HEK293 (cell line): ENCODE measurements around the gene NYAP2.

Source experiments
- CTCF ChIA-PET: fragments of 350-600 bp; formaldehyde crosslinking; extraction: SDS; loops from one replicate; lab custom pipeline; 2021; ENCODE audit warnings: antibody characterized with exemption; lab: Yijun Ruan, JAX
- POLR2A ChIA-PET: fragments of 300-600 bp; formaldehyde crosslinking; extraction: SDS; loops from one replicate; lab custom pipeline; 2020; ENCODE audit warnings: antibody characterized with exemption, inconsistent platforms; lab: Yijun Ruan, JAX
- H3K27ac ChIP-seq: fragments of 200-500 bp; sonication (Bioruptor generic); 2 replicates; pipeline ENCODE4 v1.5.1; 2014; ENCODE audit warnings: low read depth, low read length, control low read depth, inconsistent platforms; ENCODE audit errors: extremely low read depth
- H3K36me3 ChIP-seq, 2 experiments: fragments of 200-500 bp in 1 of 2; sonication (Bioruptor generic) in 1 of 2; 1 replicate in 1 of 2; 2 replicates in 1 of 2; pipeline ENCODE4 v1.5.1; 2014 to 2017; ENCODE audit warnings: inconsistent platforms in 2 of 2, low read length in 2 of 2; ENCODE audit not compliant: control insufficient read depth in 2 of 2, insufficient read depth in 1 of 2
- H3K4me1 ChIP-seq: fragments of 200-500 bp; sonication (Bioruptor generic); 2 replicates; pipeline ENCODE4 v1.5.1; 2014; ENCODE audit warnings: mild to moderate bottlenecking, low read length, inconsistent platforms; ENCODE audit not compliant: control insufficient read depth, insufficient read depth
- H3K4me3 ChIP-seq: 2 replicates; pipeline ENCODE4 v1.5.1; 2011; ENCODE audit warnings: low read depth, mild to moderate bottlenecking, control low read depth, low read length, moderate library complexity
- H3K9me3 ChIP-seq: fragments of 200-500 bp; sonication (Bioruptor generic); 2 replicates; pipeline ENCODE4 v1.5.1; 2014; ENCODE audit warnings: low read depth, low read length, inconsistent platforms; ENCODE audit not compliant: control insufficient read depth, insufficient read depth
- GLI4 ChIP-seq: fragments of 450-650 bp; formaldehyde crosslinking; IDR thresholded peaks from 2 replicates; pipeline ENCODE4 v1.5.1; 2016; ENCODE audit warnings: missing biosample characterization, missing genetic modification characterization
- KLF16 ChIP-seq: fragments of 450-650 bp; formaldehyde crosslinking; IDR thresholded peaks from 2 replicates; pipeline ENCODE4 v1.5.1; 2017; ENCODE audit warnings: missing biosample characterization, missing genetic modification characterization
- KLF9 ChIP-seq: fragments of 450-650 bp; formaldehyde crosslinking; IDR thresholded peaks from 2 replicates; pipeline ENCODE4 v1.5.1; 2016; ENCODE audit warnings: missing biosample characterization, missing genetic modification characterization, low read depth
- MEIS1 ChIP-seq: sonication (generic); formaldehyde crosslinking; IDR thresholded peaks from 2 replicates; pipeline ENCODE4 v1.8.1; 2022; ENCODE audit warnings: missing genetic modification reagents, mild to moderate bottlenecking, borderline replicate concordance
- REPIN1 ChIP-seq: fragments of 450-650 bp; formaldehyde crosslinking; IDR thresholded peaks from 2 replicates; pipeline ENCODE4 v1.5.1; 2017; ENCODE audit warnings: missing biosample characterization, missing genetic modification characterization, low read depth
- SP2 ChIP-seq: fragments of 450-650 bp; formaldehyde crosslinking; IDR thresholded peaks from 2 replicates; pipeline ENCODE4 v1.5.1; 2016; ENCODE audit warnings: missing biosample characterization, missing genetic modification characterization
- SP7 ChIP-seq: fragments of 450-650 bp; formaldehyde crosslinking; IDR thresholded peaks from 2 replicates; pipeline ENCODE4 v1.5.1; 2016; ENCODE audit warnings: missing biosample characterization, missing genetic modification characterization
- TRIM28 ChIP-seq: IDR thresholded peaks from 2 replicates; pipeline ENCODE4 v1.6.1; 2011; ENCODE audit warnings: low read length, control low read depth, borderline replicate concordance
- ZBTB11 ChIP-seq: fragments of 450-650 bp; formaldehyde crosslinking; conservative IDR thresholded peaks from 2 replicates; pipeline ENCODE4 v1.5.1; 2016; ENCODE audit warnings: low read depth, missing biosample characterization, missing genetic modification characterization
- ZBTB48 ChIP-seq: fragments of 450-650 bp; formaldehyde crosslinking; IDR thresholded peaks from 2 replicates; pipeline ENCODE4 v1.5.1; 2016; ENCODE audit warnings: missing biosample characterization, missing genetic modification characterization
- ZNF175 ChIP-seq: fragments of 450-650 bp; formaldehyde crosslinking; IDR thresholded peaks from 2 replicates; pipeline ENCODE4 v1.5.1; 2016; ENCODE audit warnings: missing biosample characterization, missing genetic modification characterization
- ZNF394 ChIP-seq: fragments of 450-650 bp; formaldehyde crosslinking; IDR thresholded peaks from 2 replicates; pipeline ENCODE4 v1.5.1; 2016; ENCODE audit warnings: missing biosample characterization, missing genetic modification characterization, mild to moderate bottlenecking, moderate library complexity, borderline replicate concordance
- ZNF426 ChIP-seq: fragments of 450-650 bp; formaldehyde crosslinking; IDR thresholded peaks from 2 replicates; pipeline ENCODE4 v1.5.1; 2017; ENCODE audit warnings: missing biosample characterization, missing genetic modification characterization, mild to moderate bottlenecking, inconsistent platforms, moderate library complexity
- ZNF433 ChIP-seq: fragments of 450-650 bp; formaldehyde crosslinking; IDR thresholded peaks from 2 replicates; pipeline ENCODE4 v1.5.1; 2016; ENCODE audit warnings: missing biosample characterization, missing genetic modification characterization, low read depth
- ZNF48 ChIP-seq: fragments of 450-650 bp; formaldehyde crosslinking; IDR thresholded peaks from 2 replicates; pipeline ENCODE4 v1.5.1; 2016; ENCODE audit warnings: missing biosample characterization, missing genetic modification characterization
- ZNF530 ChIP-seq: fragments of 450-650 bp; formaldehyde crosslinking; IDR thresholded peaks from 2 replicates; pipeline ENCODE4 v1.5.1; 2016; ENCODE audit warnings: low read depth, missing biosample characterization, missing genetic modification characterization
- ZNF629 ChIP-seq: fragments of 450-650 bp; formaldehyde crosslinking; IDR thresholded peaks from 2 replicates; pipeline ENCODE4 v1.5.1; 2017; ENCODE audit warnings: missing biosample characterization, missing genetic modification characterization
- ZNF776 ChIP-seq: fragments of 450-650 bp; formaldehyde crosslinking; IDR thresholded peaks from 2 replicates; pipeline ENCODE4 v1.5.0; 2017; ENCODE audit warnings: missing biosample characterization, missing genetic modification characterization, borderline replicate concordance
- ZNF843 ChIP-seq: fragments of 450-650 bp; formaldehyde crosslinking; IDR thresholded peaks from 2 replicates; pipeline ENCODE4 v1.5.1; 2016; ENCODE audit warnings: missing biosample characterization, missing genetic modification characterization
- TF ChIP-seq, protein P1 (sequence below): fragments of 450-650 bp; formaldehyde crosslinking; IDR thresholded peaks from 2 replicates; pipeline ENCODE4 v1.5.1; 2016; ENCODE audit warnings: missing biosample characterization, missing genetic modification characterization, borderline replicate concordance
- TF ChIP-seq, protein P2 (sequence below): fragments of 450-650 bp; formaldehyde crosslinking; IDR thresholded peaks from 2 replicates; pipeline ENCODE4 v1.5.1; 2016; ENCODE audit warnings: missing biosample characterization, missing genetic modification characterization
- TF ChIP-seq, protein P3 (sequence below): fragments of 450-650 bp; formaldehyde crosslinking; IDR thresholded peaks from 2 replicates; pipeline ENCODE4 v1.5.1; 2016; ENCODE audit warnings: missing biosample characterization, missing genetic modification characterization

The NYAP2 gene

GRCh38 chr2:225355788-225356187 lies 43.7 kb upstream of the NYAP2 start:
- no peak for TF ChIP-seq ZNF426 (tag by site-specific recombination)
- TF ChIP-seq ZNF629 (tag by site-specific recombination) = no peak
- TF ChIP-seq MEIS1 (CRISPR knock-in tag) = no peak
- TF ChIP-seq ZNF394 (tag by site-specific recombination) = no peak
- Histone ChIP-seq H3K36me3 (no peaks in the 10 kb centered on the region), H3K4me1 (no peaks in the 10 kb centered on the region), H3K9me3 (no peaks in the 10 kb centered on the region), H3K4me3 (no peak overlapping the region), H3K27ac (no peak overlapping the region)
- ChIA-PET POLR2A (no interaction called here), CTCF (no interaction called here)

GRCh38 chr2:225366731-225367130 lies 32.8 kb upstream of the NYAP2 start:
- POLR2A ChIA-PET = no interaction called here

GRCh38 chr2:225367482-225367881 lies 32.0 kb upstream of the NYAP2 start:
- POLR2A ChIA-PET = no interaction called here
- CTCF ChIA-PET = no interaction called here
- Histone ChIP-seq H3K4me3 (no peak overlapping the region), H3K27ac (no peak overlapping the region), H3K9me3 (no peaks in the 10 kb centered on the region), H3K36me3 (no peaks in the 10 kb centered on the region), H3K4me1 (no peaks in the 10 kb centered on the region)
- TF ChIP-seq ZBTB48 = no peak
- no peak for TF ChIP-seq GLI4
- TF ChIP-seq, protein P1, sequence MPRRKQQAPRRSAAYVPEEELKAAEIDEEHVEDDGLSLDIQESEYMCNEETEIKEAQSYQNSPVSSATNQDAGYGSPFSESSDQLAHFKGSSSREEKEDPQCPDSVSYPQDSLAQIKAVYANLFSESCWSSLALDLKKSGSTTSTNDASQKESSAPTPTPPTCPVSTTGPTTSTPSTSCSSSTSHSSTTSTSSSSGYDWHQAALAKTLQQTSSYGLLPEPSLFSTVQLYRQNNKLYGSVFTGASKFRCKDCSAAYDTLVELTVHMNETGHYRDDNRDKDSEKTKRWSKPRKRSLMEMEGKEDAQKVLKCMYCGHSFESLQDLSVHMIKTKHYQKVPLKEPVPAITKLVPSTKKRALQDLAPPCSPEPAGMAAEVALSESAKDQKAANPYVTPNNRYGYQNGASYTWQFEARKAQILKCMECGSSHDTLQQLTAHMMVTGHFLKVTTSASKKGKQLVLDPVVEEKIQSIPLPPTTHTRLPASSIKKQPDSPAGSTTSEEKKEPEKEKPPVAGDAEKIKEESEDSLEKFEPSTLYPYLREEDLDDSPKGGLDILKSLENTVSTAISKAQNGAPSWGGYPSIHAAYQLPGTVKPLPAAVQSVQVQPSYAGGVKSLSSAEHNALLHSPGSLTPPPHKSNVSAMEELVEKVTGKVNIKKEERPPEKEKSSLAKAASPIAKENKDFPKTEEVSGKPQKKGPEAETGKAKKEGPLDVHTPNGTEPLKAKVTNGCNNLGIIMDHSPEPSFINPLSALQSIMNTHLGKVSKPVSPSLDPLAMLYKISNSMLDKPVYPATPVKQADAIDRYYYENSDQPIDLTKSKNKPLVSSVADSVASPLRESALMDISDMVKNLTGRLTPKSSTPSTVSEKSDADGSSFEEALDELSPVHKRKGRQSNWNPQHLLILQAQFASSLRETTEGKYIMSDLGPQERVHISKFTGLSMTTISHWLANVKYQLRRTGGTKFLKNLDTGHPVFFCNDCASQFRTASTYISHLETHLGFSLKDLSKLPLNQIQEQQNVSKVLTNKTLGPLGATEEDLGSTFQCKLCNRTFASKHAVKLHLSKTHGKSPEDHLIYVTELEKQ (tag by site-specific recombination) = no peak
- TF ChIP-seq SP2 (tag by site-specific recombination) = no peak
- TF ChIP-seq, protein P2, sequence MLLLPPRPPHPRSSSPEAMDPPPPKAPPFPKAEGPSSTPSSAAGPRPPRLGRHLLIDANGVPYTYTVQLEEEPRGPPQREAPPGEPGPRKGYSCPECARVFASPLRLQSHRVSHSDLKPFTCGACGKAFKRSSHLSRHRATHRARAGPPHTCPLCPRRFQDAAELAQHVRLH (tag by site-specific recombination) = no peak
- no peak for TF ChIP-seq ZNF530 (tag by site-specific recombination)
- TF ChIP-seq, protein P3, sequence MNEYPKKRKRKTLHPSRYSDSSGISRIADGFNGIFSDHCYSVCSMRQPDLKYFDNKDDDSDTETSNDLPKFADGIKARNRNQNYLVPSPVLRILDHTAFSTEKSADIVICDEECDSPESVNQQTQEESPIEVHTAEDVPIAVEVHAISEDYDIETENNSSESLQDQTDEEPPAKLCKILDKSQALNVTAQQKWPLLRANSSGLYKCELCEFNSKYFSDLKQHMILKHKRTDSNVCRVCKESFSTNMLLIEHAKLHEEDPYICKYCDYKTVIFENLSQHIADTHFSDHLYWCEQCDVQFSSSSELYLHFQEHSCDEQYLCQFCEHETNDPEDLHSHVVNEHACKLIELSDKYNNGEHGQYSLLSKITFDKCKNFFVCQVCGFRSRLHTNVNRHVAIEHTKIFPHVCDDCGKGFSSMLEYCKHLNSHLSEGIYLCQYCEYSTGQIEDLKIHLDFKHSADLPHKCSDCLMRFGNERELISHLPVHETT (tag by site-specific recombination) = no peak
- no peak for TF ChIP-seq SP7 (tag by site-specific recombination)
- no peak for TF ChIP-seq KLF16
- no peak for TF ChIP-seq ZNF776 (tag by site-specific recombination)

More at GRCh38 chr2:225366731-225367130, 32.8 kb upstream of the NYAP2 start:
- TF ChIP-seq ZBTB11 (tag by site-specific recombination) (no peak), TRIM28 (no peak), ZNF433 (no peak), ZNF843 (no peak), KLF9 (no peak), ZNF48 (tag by site-specific recombination) (no peak), ZNF175 (no peak), REPIN1 (tag by site-specific recombination) (no peak)
- H3K36me3 ChIP-seq = no peaks in the 10 kb centered on the region
- H3K27ac ChIP-seq = no peak overlapping the region
- no peaks in the 10 kb centered on the region for H3K9me3 ChIP-seq
- H3K4me3 ChIP-seq = no peak overlapping the region
- CTCF ChIA-PET = no interaction called here
- no peaks in the 10 kb centered on the region for H3K4me1 ChIP-seq
